ENCODE data around the gene MFSD6.
"Not testable (repeated sequence)": the region's sequence is repeated elsewhere in the genome, so short reads cannot be mapped to it uniquely, and the experiment has no call there.

MFSD6 gene

GRCh38 chr2:190468354-190468753 is 60.2 kb downstream of the MFSD6 start:
- not testable (repeated sequence) for DNase-seq

DNA sequence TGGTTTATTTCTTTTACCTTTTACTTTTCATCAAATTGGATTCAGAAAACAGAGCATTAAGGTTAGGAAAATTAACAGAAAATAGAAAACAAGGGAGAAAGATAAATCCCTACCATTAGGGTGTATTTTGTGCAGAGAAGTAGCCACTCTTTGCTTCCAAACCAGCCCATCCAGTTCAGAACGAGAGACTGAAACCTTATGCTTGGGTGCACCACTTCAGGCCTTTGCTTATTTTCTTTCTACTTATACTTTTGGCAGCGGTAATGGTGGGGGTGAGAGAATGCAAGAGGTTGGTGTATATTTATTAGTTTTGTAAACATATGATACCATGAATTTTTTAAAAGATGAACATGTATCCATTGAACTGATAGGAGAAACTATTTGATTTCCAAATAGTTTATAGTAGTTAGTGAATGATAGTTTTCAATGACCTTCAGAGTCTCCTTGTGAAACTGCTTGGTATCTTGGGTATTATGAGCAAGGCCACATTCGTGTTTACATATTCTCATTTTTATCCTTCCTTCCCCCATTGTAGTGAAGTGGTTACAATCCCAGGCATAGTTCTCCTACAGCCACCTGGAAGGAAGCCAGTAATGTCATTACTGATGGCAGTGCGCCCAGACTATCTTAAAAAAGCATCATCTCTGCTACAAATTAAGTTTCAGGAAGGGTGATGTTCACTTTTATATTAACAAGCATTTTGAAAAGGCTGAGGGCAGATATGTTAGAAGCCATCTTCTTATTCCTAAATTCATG is 60.8 kb downstream of the MFSD6 start:
- no peak for DNase-seq

- no peak for DNase-seq
Observed at GRCh38 chr2:190469771-190470170, 61.6 kb downstream of the MFSD6 start.

DNA sequence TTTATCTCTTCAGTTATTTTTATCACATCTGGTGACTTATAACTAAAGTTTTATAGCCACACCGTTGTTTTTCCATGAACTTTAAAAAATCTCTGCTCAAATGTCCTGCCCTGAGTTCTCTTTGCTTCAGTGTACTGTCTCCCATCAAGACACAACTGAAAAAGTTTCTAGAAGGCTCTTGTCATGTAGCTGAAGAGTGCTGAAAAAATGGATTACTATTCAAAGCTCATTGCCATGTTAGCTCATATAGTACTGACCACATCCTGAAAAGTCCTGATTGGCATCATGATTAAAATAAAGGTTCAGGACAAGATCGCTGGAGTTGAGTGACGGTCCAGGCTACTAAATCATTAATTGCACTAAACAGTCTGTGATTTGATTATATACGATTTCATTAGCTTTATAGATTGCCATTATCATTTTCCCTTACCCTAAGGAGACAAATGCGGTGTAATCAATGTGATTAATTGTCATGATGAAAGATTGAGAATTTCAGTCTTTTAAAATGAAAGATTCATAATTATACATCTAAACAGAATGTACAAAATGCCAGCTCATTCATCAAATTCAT is 62.2 kb downstream of the MFSD6 start:
- DNase-seq = no peak

- DNase-seq = no peak
Observed at GRCh38 chr2:190477661-190478454, 69.7 kb downstream of the MFSD6 start.

- no peak for DNase-seq
Observed at GRCh38 chr2:190478572-190479195, 70.5 kb downstream of the MFSD6 start.

DNA sequence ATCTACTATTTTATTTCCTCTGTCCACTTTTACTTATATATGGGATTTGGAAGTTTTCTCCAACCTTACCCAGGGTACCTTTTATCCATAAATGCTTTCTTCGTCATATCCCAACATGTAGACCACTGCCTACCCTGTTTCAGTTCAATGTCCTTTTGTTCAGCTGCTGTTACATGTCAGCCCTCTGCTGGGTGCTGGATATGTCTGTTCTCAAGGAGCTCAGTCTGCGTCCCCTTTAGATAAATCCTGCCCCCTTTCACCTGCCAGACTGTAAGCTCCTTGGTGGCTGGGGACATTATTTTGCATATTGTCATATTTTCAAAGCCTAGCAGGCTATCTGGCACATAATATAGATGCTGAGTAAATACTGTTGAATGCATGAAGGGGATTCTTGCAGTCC is 73.2 kb downstream of the MFSD6 start:
- DNase-seq = no peak

- DNase-seq = no peak
Observed at GRCh38 chr2:190482451-190482850, 74.3 kb downstream of the MFSD6 start.

GRCh38 chr2:190486037-190486623 is 78.0 kb downstream of the MFSD6 start:
- DNase-seq = no peak

DNA sequence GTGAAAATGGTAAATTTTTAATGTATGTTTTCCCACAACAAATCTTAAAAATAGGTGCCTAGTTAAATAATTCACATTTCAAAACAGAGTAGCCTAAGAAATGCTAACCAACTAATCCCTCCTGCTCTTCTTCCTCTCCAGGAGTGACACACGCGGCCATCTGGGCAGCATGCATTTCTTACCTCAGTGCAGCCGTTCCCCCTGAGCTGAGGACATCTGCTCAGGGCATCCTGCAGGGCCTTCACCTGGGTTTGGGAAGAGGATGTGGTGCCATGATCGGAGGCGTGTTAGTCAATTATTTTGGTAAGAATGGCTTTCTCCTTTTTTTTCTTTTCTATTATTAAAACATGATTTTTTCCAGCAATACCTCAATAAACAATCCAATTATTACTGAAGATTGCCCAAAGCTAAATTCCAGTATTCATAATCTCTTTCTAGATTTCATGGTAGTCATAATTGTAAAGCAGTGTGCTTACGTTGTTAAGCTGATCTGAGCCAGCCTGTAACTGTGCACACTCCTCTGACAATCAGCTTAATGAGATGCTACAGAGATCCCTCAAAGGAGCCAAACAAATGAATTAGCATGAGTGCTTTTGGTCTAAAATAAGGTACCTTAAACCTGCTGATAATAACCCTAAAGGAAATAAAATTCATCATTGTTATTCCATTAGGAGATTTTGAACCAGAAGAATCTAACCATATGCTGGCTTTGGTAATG is 80.5 kb downstream of the MFSD6 start:
- no peak for DNase-seq

DNA sequence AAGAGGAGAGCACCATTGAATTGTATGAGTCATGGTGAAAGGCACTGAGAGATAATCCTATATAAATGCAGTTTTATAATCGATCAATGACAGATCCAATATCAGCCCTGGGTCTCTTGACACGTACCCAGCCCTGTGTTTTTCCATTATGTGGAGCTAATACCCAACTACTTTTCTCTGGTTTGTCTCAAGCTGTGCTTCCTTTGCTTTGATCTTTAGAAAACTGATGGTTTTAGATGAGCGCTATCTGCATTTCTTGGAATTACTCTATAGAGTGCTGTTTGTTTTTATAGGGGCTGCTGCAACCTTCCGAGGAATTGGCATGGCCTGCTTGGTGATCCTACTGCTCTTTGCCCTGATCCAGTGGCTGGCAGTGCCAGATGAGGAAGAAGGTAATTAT is 81.3 kb downstream of the MFSD6 start:
- no peak for DNase-seq

- no peak for DNase-seq
Observed at GRCh38 chr2:190490502-190490901, 82.3 kb downstream of the MFSD6 start.

DNA sequence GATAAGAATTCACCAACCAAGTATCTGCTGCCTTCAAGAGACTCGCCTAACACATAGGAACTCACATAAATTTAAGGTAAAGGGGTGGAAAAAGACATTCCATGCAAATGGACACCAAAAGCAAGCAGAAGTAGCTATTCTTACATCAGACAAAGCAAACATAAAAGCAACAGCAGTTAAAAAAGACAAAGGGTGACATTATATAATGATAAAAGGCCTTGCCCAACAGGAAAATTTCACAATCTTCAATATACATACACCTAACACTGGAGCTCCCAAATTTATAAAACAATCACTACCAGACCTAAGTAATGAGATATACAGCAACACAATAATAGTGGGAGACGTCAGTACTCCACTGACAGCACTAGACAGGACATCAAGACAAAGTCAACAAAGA is 84.9 kb downstream of the MFSD6 start:
- no peak for DNase-seq

GRCh38 chr2:190494600-190495227 is 86.6 kb downstream of the MFSD6 start:
- DNase-seq = not testable (repeated sequence)

DNA sequence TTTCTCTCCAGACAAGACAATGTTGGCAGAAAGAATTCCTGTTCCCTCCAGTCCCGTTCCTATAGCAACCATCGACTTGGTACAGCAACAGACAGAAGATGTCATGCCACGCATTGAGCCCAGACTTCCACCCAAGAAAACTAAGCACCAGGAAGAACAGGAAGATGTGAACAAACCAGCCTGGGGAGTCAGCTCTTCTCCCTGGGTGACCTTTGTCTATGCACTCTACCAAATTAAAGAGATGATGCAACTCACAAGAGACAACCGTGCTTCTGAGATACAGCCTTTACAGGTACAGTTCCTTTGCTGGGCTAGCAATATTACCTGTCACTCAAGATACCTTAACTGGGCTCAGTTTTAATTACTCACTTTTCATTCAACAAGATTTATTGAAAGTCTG is 89.3 kb downstream of the MFSD6 start:
- DNase-seq = no peak

DNA sequence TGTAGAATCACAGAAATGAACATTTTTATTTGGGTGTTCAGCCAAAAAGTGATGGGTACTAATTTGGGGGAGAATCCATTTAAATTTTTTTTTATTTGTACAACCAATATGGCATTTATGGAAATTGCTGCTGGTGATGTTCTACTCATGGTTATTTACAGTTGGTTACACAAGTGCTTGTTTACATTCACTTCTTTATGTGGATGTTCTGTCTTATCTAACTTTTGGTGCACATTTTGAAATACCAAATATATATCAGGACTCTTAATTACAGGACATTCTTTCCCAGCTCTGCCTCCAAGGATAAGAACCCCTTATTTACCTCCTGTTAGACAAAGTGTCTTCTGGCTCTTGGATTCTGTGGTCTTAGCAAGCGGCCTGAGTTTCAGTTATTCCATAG is 91.1 kb downstream of the MFSD6 start:
- no peak for DNase-seq

GRCh38 chr2:190500054-190500502 is 91.9 kb downstream of the MFSD6 start:
- no peak for DNase-seq

DNA sequence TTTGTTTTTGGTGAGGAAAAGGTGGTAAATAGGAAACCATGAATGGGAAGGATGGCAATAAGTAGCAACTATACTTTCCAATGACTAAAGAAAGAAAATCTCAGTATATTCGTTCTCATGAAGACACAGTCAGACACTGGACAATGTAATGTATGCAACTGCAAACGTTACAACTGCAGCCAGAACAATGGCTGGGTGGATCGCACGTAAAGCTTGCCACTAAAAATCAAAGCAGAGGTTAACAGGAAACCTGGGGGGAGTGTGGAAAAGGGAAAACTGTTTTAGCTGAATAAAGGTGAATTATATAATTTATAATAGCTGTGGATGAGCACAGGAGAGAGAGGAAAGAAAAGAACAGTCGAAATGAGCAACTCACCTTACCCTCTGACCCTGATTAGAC is 93.1 kb downstream of the MFSD6 start:
- DNase-seq = no peak

- DNase-seq = no peak
Observed at GRCh38 chr2:190501702-190502407, 93.7 kb downstream of the MFSD6 start.

GRCh38 chr2:190503088-190503487 is 94.9 kb downstream of the MFSD6 start:
- no peak for DNase-seq

DNA sequence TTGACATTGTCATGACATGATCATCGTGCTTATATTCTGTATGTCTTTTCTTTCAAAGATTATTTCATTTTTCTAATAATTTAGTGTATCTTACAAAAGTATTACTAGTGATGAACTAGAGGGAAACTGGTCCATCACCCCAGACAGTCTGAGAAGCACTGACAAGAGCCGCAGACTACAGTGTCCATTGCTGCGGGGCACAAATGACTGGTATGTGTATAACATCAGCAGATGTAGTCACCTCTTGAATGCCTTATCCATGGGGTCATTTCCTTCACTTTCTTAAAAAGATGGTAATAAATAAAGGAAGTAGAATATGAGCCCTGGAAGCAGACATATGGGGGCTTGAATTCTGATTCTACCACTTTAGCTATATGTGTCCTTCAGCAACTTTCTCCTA is 96.8 kb downstream of the MFSD6 start:
- DNase-seq = no peak

All from retina (tissue), 1 donor.